GM12878 (cell line): ENCODE data around the gene WNT9B. TPM values are rescaled to one million over a fixed set of nuclear protein-coding genes. Genes with fewer than 3 reads are reported as not detected.

Experiments
- ATAC-seq: fragments of 200-7000 bp; cut with Tn5 transposase; 3 replicates; pipeline ENCODE4 v1.9.1; 2020; ENCODE audit warnings: mild to moderate bottlenecking, moderate library complexity
- BruUV-seq: library from RNA; stranded (reverse); fragments of 400-500 nt; replicated peaks from 2 replicates; lab custom pipeline; 2021; lab: Mats Ljungman, UMichigan
- CTCF ChIA-PET: fragments of 300-600 bp; sonication (Branson Sonifier 250); formaldehyde crosslinking; extraction: SDS; loops from one replicate; lab custom pipeline; 2021; ENCODE audit warnings: inconsistent platforms; lab: Yijun Ruan, JAX
- POLR2A ChIA-PET: fragments of 350-600 bp; formaldehyde crosslinking; extraction: SDS; loops from one replicate; lab custom pipeline; 2021; ENCODE audit warnings: inconsistent platforms; lab: Charles Lee
- RAD21 ChIA-PET: fragments of 300-600 bp; sonication (Branson Sonifier 250); formaldehyde crosslinking; loops from one replicate; lab custom pipeline; 2023; ENCODE audit warnings: antibody characterized with exemption; ENCODE audit not compliant: unreplicated experiment; lab: Charles Lee
- SMC1A ChIA-PET: fragments of 300-600 bp; sonication (Branson Sonifier 250); formaldehyde crosslinking; loops from one replicate; lab custom pipeline; 2023; ENCODE audit not compliant: unreplicated experiment, uncharacterized antibody; lab: Charles Lee
- DNase-seq: peaks from one replicate; pipeline ENCODE4 v3.0.0-alpha.2; 2011; ENCODE audit warnings: low read depth, low spot score
- FAIRE-seq: peaks from 3 replicates; lab custom pipeline; 2011; peaks lifted over from hg19 to GRCh38; lab: Jason Lieb, UNC
- H2AFZ ChIP-seq: 2 replicates; pipeline ENCODE4 v1.6.0; 2011; ENCODE audit warnings: low read depth, low read length, control low read depth; ENCODE audit not compliant: control insufficient read depth
- H3K27ac ChIP-seq: 2 replicates; pipeline ENCODE4 v1.5.1; 2011; ENCODE audit warnings: control low read depth; ENCODE audit not compliant: control insufficient read depth, insufficient read depth
- H3K27me3 ChIP-seq, 2 experiments: replicated peaks in 1 of 2; 2 replicates each; pipeline versions ENCODE4 v1.6.0 to v1.6.1; 2011; ENCODE audit warnings: low read length in 1 of 2; ENCODE audit not compliant: control insufficient read depth in 2 of 2, insufficient read depth in 2 of 2
- H3K36me3 ChIP-seq, 2 experiments: 2 replicates each; pipeline ENCODE4 v1.5.1; 2011; ENCODE audit warnings: low read length in 1 of 2; ENCODE audit not compliant: control insufficient read depth in 2 of 2, insufficient read depth in 2 of 2
- H3K4me1 ChIP-seq: 2 replicates; pipeline ENCODE4 v1.6.1; 2011; ENCODE audit warnings: mild to moderate bottlenecking, low read length, moderate library complexity, mixed read lengths; ENCODE audit not compliant: control insufficient read depth, insufficient read depth
- H3K4me2 ChIP-seq: 2 replicates; pipeline ENCODE4 v1.6.0; 2011; ENCODE audit warnings: control low read depth; ENCODE audit not compliant: control insufficient read depth, insufficient read depth
- H3K4me3 ChIP-seq: fragments of 200-600 bp; sonication (generic); 2 replicates; pipeline ENCODE4 v1.5.1; 2016
- H3K79me2 ChIP-seq: 2 replicates; pipeline ENCODE4 v1.6.0; 2011; ENCODE audit warnings: low read length; ENCODE audit not compliant: control insufficient read depth, insufficient read depth
- H3K9ac ChIP-seq: 2 replicates; pipeline ENCODE4 v1.8.0; 2011; ENCODE audit warnings: low read length, control low read depth, mixed read lengths; ENCODE audit not compliant: control insufficient read depth, insufficient read depth
- H3K9me3 ChIP-seq: replicated peaks from 3 replicates; pipeline ENCODE4 v1.5.1; 2011; ENCODE audit warnings: mild to moderate bottlenecking, low read length; ENCODE audit not compliant: control insufficient read depth, insufficient read depth
- H4K20me1 ChIP-seq: 2 replicates; pipeline ENCODE4 v1.6.0; 2011; ENCODE audit not compliant: control insufficient read depth, insufficient read depth
- BCL11A ChIP-seq: IDR thresholded peaks from 2 replicates; pipeline ENCODE4 v1.6.1; 2011; ENCODE audit warnings: low read depth, low read length
- CBX5 ChIP-seq: sonication (generic); IDR thresholded peaks from 2 replicates; pipeline ENCODE4 v1.6.1; 2016; ENCODE audit warnings: low read depth, moderate library complexity, mild to moderate bottlenecking, inconsistent platforms
- CREB1 ChIP-seq: IDR thresholded peaks from 2 replicates; pipeline ENCODE4 v1.6.1; 2012; ENCODE audit warnings: low read depth, mild to moderate bottlenecking, inconsistent platforms
- HDAC6 ChIP-seq: fragments of 200-600 bp; sonication (generic); IDR thresholded peaks from one replicate; pipeline ENCODE4 v1.8.0; 2017; ENCODE audit warnings: antibody characterized with exemption; ENCODE audit not compliant: unreplicated experiment
- KAT2A ChIP-seq: conservative IDR thresholded peaks from 2 replicates; pipeline ENCODE4 v1.6.1; 2011; ENCODE audit warnings: low read depth, low read length; ENCODE audit not compliant: control insufficient read depth
- MYC ChIP-seq: IDR thresholded peaks from 2 replicates; pipeline ENCODE4 v1.6.1; 2011; ENCODE audit warnings: mild to moderate bottlenecking, low read length, moderate library complexity, inconsistent platforms; ENCODE audit not compliant: insufficient read depth, insufficient replicate concordance, insufficient read length, severe bottlenecking
- NFXL1 ChIP-seq: fragments of 450-650 bp; IDR thresholded peaks from 2 replicates; pipeline ENCODE4 v1.6.1; 2017; ENCODE audit warnings: antibody characterized with exemption, mild to moderate bottlenecking, borderline replicate concordance
- RELA ChIP-seq: fragments of 450-650 bp; IDR thresholded peaks from 2 replicates; pipeline ENCODE4 v1.8.0; 2014; ENCODE audit warnings: borderline replicate concordance; ENCODE audit not compliant: partially characterized antibody
- RFX5 ChIP-seq: IDR thresholded peaks from 2 replicates; pipeline ENCODE4 v1.6.1; 2011; ENCODE audit warnings: low read depth, low read length, improper control_type of control experiment
- SMARCA5 ChIP-seq: fragments of 450-650 bp; IDR thresholded peaks from 2 replicates; pipeline ENCODE4 v1.6.1; 2017; ENCODE audit warnings: mild to moderate bottlenecking
- STAT3 ChIP-seq: IDR thresholded peaks from 2 replicates; pipeline ENCODE4 v1.6.1; 2011; ENCODE audit warnings: low read depth, low read length, improper control_type of control experiment
- TBL1XR1 ChIP-seq: IDR thresholded peaks from 2 replicates; pipeline ENCODE4 v1.6.1; 2012; ENCODE audit warnings: low read depth, low read length, improper control_type of control experiment
- TCF12 ChIP-seq: IDR thresholded peaks from 2 replicates; pipeline ENCODE4 v1.6.1; 2011; ENCODE audit warnings: low read depth, mild to moderate bottlenecking, low read length
- ZNF622 ChIP-seq: fragments of 450-650 bp; IDR thresholded peaks from 2 replicates; pipeline ENCODE4 v1.6.1; 2017; ENCODE audit warnings: mild to moderate bottlenecking, inconsistent platforms
- ZZZ3 ChIP-seq: IDR thresholded peaks from 2 replicates; pipeline ENCODE4 v1.6.1; 2011; ENCODE audit warnings: low read depth; ENCODE audit not compliant: control insufficient read depth, insufficient read length
- WGBS: methylation state at CpG from one replicate; pipeline ENCODE4 v1.1.6; 2016; ENCODE audit warnings: low lambda C conversion rate; ENCODE audit not compliant: insufficient replicate concordance, insufficient coverage; ENCODE audit errors: missing lambda C conversion rate; 5-methylcytosine and 5-hydroxymethylcytosine counted together
- in situ Hi-C: fragments of 300-500 bp; cut with MboI; formaldehyde crosslinking; loops from 9 replicates; pipeline ENCODE4 v1.14.3; 2018; ENCODE audit warnings: mixed read lengths
- intact Hi-C: fragments of 100-400 bp; cut with micrococcal nuclease; formaldehyde crosslinking; loops from one replicate; pipeline ENCODE4 v1.14.2; 2022; ENCODE audit not compliant: unreplicated experiment
- polyA plus RNA-seq, 11 experiments: library from polyadenylated mRNA; depleted of rRNA in 4 of 11; unstranded in 6 of 11; stranded (reverse) in 5 of 11; fragments of >200 nt; fragmentation: Nextera tagmentation in 4 of 11; fragmentation: Illumina TruSeq in 1 of 11; extraction: Ambion mirVana in 4 of 11; extraction: Trizol in 1 of 11; gene quantifications; 1 replicate in 1 of 11; 2 replicates in 10 of 11; pipeline versions ENCODE4 v1.2.1 to v1.2.3, GENCODE V29; 2011 to 2016; ENCODE audit warnings: inconsistent platforms in 2 of 11, missing spikeins in 2 of 11, low read depth in 1 of 11
- total RNA-seq, 4 experiments: library from RNA; depleted of rRNA in 3 of 4; stranded (reverse); fragments of >200 nt in 3 of 4; fragmentation: Illumina TruSeq in 1 of 4; extraction: Trizol in 1 of 4; gene quantifications; 2 replicates each; pipeline versions ENCODE4 v1.2.1 to v1.2.3, GENCODE V29; 2013 to 2021

Gene WNT9B
- total and polyA plus RNA-seq, 10 of the 15 experiments (the other 5 are each of a cell fraction or from before 2014, with no cell fraction given), result not detected

- Histone ChIP-seq H3K27ac (no peak overlapping the region), H3K27me3 (peaks cover 13 to 14% of the 10 kb centered on the region in 2 experiments), H3K9me3 (no peaks in the 10 kb centered on the region), H3K4me1 (no peaks in the 10 kb centered on the region), H4K20me1 (no peaks in the 10 kb centered on the region), H3K9ac (no peak overlapping the region)
- FAIRE-seq (no peak), ATAC-seq (no peak), DNase-seq (no peak)
- ChIA-PET CTCF (no interaction called here), SMC1A (no interaction called here), POLR2A (no interaction called here)
- BruUV-seq, result no TSS peak
- in situ Hi-C loops, result loop anchor here (10.0 kb wide), 1 partner anchor 60 kb away; no protein-coding TSS in a partner anchor
- TF ChIP-seq SMARCA5 (no peak), MYC (no peak), STAT3 (no peak), HDAC6 (no peak), BCL11A (no peak), RELA (no peak), TCF12 (no peak), RFX5 (no peak), ZNF622 (no peak), CBX5 (no peak), CREB1 (no peak), KAT2A (no peak), NFXL1 (no peak), TBL1XR1 (no peak), ZZZ3 (no peak)
- TF ChIP-seq, all 136 proteins: peak for 0
- RAD21 ChIA-PET, result no interaction called here
- intact Hi-C loops, result no loop called here
- Histone ChIP-seq H3K36me3 (no peaks in the 10 kb centered on the region), H3K79me2 (no peaks in the 10 kb centered on the region), H2AFZ (no peak overlapping the region), H3K4me3 (no peak overlapping the region), H3K4me2 (no peak overlapping the region)
- WGBS, result 67% methylated on average over 3 of the region's 3 CpGs
These were observed 3.1 kb downstream of the WNT9B start for GRCh38 chr17:46854515-46854914.
